ENCODE results near the gene DHFR.
"Not testable (repeated sequence)": the region's sequence is repeated elsewhere in the genome, so short reads cannot be mapped to it uniquely, and the experiment has no call there.

DHFR gene

GRCh38 chr5:80592761-80593160 is 62.0 kb downstream of the DHFR start:
- no peak for DNase-seq (ENCODE audit: low spot score)

DNA sequence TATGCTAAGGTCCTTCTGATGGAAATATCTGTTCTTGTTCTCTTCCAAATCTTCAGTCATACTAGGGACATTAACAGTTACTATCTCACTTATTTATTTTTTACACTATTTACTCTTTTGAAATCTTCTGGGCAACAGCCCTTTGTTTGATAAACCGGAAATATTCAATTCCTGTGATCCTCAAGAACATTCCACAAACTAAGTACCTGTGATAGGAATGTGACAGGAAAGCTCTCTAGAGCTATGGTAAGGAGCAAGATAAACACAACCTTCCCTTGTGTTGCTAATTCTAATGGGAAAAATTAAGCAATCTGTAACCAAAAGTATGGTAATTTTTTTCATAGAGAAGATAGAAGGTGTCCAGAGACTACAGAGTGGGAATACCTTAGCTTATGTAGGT is 62.7 kb downstream of the DHFR start:
- no peak for DNase-seq (ENCODE audit: low spot score)

DNA sequence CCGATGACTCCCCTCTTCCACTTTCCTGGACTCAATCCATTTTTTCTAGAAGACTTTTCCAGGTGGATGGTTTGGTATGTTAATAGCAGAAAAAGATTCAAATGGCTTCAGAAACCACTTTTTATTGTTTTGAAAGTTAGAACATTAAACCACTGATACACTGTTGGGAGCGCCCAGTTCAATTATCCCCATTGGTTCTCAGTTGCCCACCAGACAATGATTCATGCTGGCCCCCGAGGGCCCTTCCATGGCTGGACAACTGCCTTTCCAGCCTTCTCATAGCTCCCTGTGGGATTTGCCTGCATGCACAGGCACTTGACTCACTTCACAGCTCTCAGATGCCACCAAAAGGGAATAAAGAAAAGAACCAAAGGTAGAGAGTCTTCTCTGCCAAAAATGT is 63.4 kb downstream of the DHFR start:
- DNase-seq (ENCODE audit: low spot score), result no peak

GRCh38 chr5:80590766-80591165 is 64.0 kb downstream of the DHFR start:
- DNase-seq (ENCODE audit: low spot score), result no peak

- DNase-seq (ENCODE audit: low spot score), result no peak
Measured at GRCh38 chr5:80588858-80589540, 65.8 kb downstream of the DHFR start.

DNA sequence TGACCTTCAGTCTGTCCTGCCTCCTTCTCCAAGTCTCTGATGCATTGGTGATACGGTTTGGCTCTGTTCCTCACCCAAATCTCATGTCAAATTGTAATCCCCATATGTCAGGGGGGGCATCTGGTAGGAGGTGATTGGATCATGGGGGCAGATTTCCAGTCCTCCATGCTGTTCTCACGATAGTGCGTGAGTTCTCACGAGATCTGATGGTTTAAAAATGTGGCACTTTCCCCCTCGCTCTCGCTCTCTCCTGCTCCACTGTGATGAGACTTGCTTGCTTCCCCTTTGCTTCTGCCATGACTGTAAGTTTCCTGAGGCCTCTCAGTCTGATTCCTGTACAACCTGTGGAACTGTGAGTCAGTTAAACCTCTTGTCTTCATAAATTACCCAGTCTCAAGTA is 70.0 kb downstream of the DHFR start:
- no peak for DNase-seq (ENCODE audit: low spot score)

GRCh38 chr5:80580291-80580690 is 74.5 kb downstream of the DHFR start:
- not testable (repeated sequence) for DNase-seq (ENCODE audit: low spot score)

- DNase-seq (ENCODE audit: low spot score), result no peak
Measured at GRCh38 chr5:80579050-80579449, 75.7 kb downstream of the DHFR start.

DNA sequence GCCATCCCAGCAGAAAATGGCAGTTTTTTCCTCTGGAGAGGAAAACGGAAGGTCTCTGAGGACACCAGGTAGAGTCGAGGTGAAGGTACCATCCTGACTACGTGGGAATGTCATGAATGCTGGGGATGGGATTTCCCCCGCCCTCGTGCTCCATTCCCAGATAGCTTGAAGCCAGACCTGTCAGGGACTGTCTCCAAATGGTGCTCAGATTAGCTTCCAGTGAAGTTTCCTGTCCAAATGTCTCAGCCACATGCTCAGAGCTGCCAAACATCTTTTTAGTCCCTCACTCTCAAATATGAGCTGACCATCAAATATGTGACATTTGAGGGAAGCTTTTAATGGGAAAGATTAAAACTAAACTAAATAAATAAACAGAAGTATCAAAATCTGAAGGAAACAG is 77.1 kb downstream of the DHFR start:
- no peak for DNase-seq (ENCODE audit: low spot score)

DNA sequence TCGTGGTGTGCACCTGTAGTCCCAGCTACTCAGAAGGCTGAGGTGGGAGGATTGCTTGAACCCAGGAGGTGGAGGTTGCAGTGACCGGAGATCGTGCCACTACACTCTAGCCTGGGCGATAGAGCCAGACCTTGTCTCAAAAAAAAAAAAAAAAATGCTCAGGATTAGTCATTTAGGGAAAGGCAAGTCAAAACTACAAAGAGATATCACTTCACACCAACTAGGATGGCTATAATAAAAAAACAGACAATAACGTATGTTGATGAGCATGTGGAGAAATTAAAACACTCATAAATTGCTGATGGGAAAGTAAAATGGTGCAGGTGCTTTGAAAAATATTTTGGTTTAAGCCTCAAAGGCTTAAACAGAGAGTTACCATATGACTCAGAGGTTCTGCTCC is 78.4 kb downstream of the DHFR start:
- no peak for DNase-seq (ENCODE audit: low spot score)

All from AG08395 (cell line).